CD4-positive, CD25-positive, alpha-beta regulatory T cell (primary cell): ENCODE results near the gene IYD. TPM values are rescaled to one million over a fixed set of nuclear protein-coding genes. Genes with fewer than 3 reads are reported as not detected.

ENCODE experiments used
- ATAC-seq, 2 donors: fragments of 150-1000 bp; cut with Tn5 transposase; one replicate each; pipeline ENCODE4 v1.10.0; 2021; ENCODE audit warnings: low read depth in 2 of 2, moderate number of reproducible peaks in 2 of 2, moderate library complexity in 1 of 2
- DNase-seq, 3 donors: peaks; one replicate each; pipeline versions ENCODE4 v3.0.0 to v3.0.0-alpha.2; 2012 to 2022; ENCODE audit warnings: mixed read lengths in 1 of 3
- H3K27ac ChIP-seq: one replicate; pipeline ENCODE4 v1.7.0; 2013; ENCODE audit warnings: mild to moderate bottlenecking, low read length; ENCODE audit not compliant: insufficient read depth, poor library complexity, severe bottlenecking
- H3K27me3 ChIP-seq: one replicate; pipeline ENCODE4 v1.7.0; 2013; ENCODE audit warnings: low read length; ENCODE audit not compliant: control insufficient read depth, insufficient read depth
- H3K36me3 ChIP-seq: one replicate; pipeline ENCODE4 v1.7.0; 2013; ENCODE audit warnings: mild to moderate bottlenecking, low read length, moderate library complexity; ENCODE audit not compliant: control insufficient read depth, insufficient read depth
- H3K4me1 ChIP-seq: 2 replicates; pipeline ENCODE4 v1.7.0; 2013; ENCODE audit warnings: mild to moderate bottlenecking, low read length; ENCODE audit not compliant: insufficient read depth, control insufficient read depth, poor library complexity, severe bottlenecking
- H3K4me3 ChIP-seq: one replicate; pipeline ENCODE4 v1.7.0; 2013; ENCODE audit warnings: low read depth, mild to moderate bottlenecking, low read length, moderate library complexity
- H3K9me3 ChIP-seq, 2 experiments: 1 replicate in 1 of 2; 2 replicates in 1 of 2; pipeline ENCODE4 v1.7.0; 2013; ENCODE audit warnings: low read length in 2 of 2, mild to moderate bottlenecking in 1 of 2, moderate library complexity in 1 of 2; ENCODE audit not compliant: control insufficient read depth in 2 of 2
- H3K27ac Mint-ChIP-seq, 3 donors: one replicate each; pipeline ENCODE4 v1.8.0; 2020 to 2022; ENCODE audit warnings: mild to moderate bottlenecking in 3 of 3, mixed read lengths in 3 of 3, moderate library complexity in 2 of 3
- H3K27me3 Mint-ChIP-seq: one replicate; pipeline ENCODE4 v1.8.0; 2022; ENCODE audit warnings: mild to moderate bottlenecking, mixed read lengths
- H3K36me3 Mint-ChIP-seq: one replicate; pipeline ENCODE4 v1.8.0; 2020; ENCODE audit warnings: mixed read lengths
- H3K4me1 Mint-ChIP-seq, 4 donors: one replicate each; pipeline ENCODE4 v1.8.0; 2020 to 2022; ENCODE audit warnings: mixed read lengths in 4 of 4, mild to moderate bottlenecking in 1 of 4
- H3K4me3 Mint-ChIP-seq, 4 donors: one replicate each; pipeline ENCODE4 v1.8.0; 2020 to 2022; ENCODE audit warnings: mild to moderate bottlenecking in 4 of 4, mixed read lengths in 4 of 4, moderate library complexity in 3 of 4
- H3K9me3 Mint-ChIP-seq, 7 donors: one replicate each; pipeline ENCODE4 v1.8.0; 2020 to 2022; ENCODE audit warnings: mixed read lengths in 7 of 7, mild to moderate bottlenecking in 3 of 7, moderate library complexity in 2 of 7
- polyA plus RNA-seq, 4 donors: library from polyadenylated mRNA; unstranded; fragments of 300-500 nt; fragmentation: Illumina TruSeq; gene quantifications; one replicate each; pipeline ENCODE4 v1.2.3, GENCODE V29; 2021
- total RNA-seq: library from RNA; stranded (reverse); gene quantifications from one replicate; pipeline ENCODE4 v1.2.3, GENCODE V29; 2022

The IYD gene
- total and polyA plus RNA-seq, 5 donors from 2014 or later, result not detected

GRCh38 chr6:150413781-150414281, 45.0 kb downstream of the IYD start:
- H3K27me3 Mint-ChIP-seq, result peaks cover 69% of the 10 kb centered on the region
- no peak overlapping the region for H3K27ac Mint-ChIP-seq
- DNase-seq, result no peak
- peaks cover 0 to 9% (median 4%) of the 10 kb centered on the region in 4 donors for H3K4me1 Mint-ChIP-seq
- no peak overlapping the region for H3K4me3 ChIP-seq
- peaks cover 0 to 6% (median 0%) of the 10 kb centered on the region in 7 donors for H3K9me3 Mint-ChIP-seq
- H3K36me3 Mint-ChIP-seq, result no peaks in the 10 kb centered on the region
- H3K36me3 ChIP-seq, result no peaks in the 10 kb centered on the region
- H3K27ac ChIP-seq, result no peak overlapping the region
- H3K4me1 ChIP-seq, result no peaks in the 10 kb centered on the region
- no peaks in the 10 kb centered on the region for H3K9me3 ChIP-seq
- no peak overlapping the region for H3K4me3 Mint-ChIP-seq
- H3K27me3 ChIP-seq, result peaks cover 26% of the 10 kb centered on the region
- ATAC-seq, result no peak

GRCh38 chr6:150416128-150416527, 47.3 kb downstream of the IYD start:
- ATAC-seq (no peak), DNase-seq (no peak)
- H3K9me3 ChIP-seq, result no peaks in the 10 kb centered on the region
- Mint-ChIP-seq H3K4me1 (peaks cover 0 to 13% (median 5%) of the 10 kb centered on the region in 4 donors), H3K36me3 (no peaks in the 10 kb centered on the region), H3K9me3 (peaks cover 0 to 6% (median 0%) of the 10 kb centered on the region in 7 donors), H3K27ac (no peak overlapping the region), H3K4me3 (no peak overlapping the region), H3K27me3 (peaks cover 54% of the 10 kb centered on the region)
- H3K4me1 ChIP-seq, result no peaks in the 10 kb centered on the region
- peaks cover 18% of the 10 kb centered on the region for H3K27me3 ChIP-seq
- no peaks in the 10 kb centered on the region for H3K36me3 ChIP-seq
- no peak overlapping the region for H3K4me3 ChIP-seq
- no peak overlapping the region for H3K27ac ChIP-seq

- Mint-ChIP-seq H3K4me1 (peaks cover 0 to 13% (median 5%) of the 10 kb centered on the region in 4 donors), H3K4me3 (no peak overlapping the region), H3K36me3 (no peaks in the 10 kb centered on the region), H3K27ac (no peak overlapping the region), H3K27me3 (peaks cover 46% of the 10 kb centered on the region), H3K9me3 (peaks cover 0 to 6% (median 0%) of the 10 kb centered on the region in 7 donors)
- DNase-seq (no peak), ATAC-seq (no peak)
- Histone ChIP-seq H3K4me1 (no peaks in the 10 kb centered on the region), H3K4me3 (no peak overlapping the region), H3K36me3 (no peaks in the 10 kb centered on the region), H3K27me3 (peaks cover 15% of the 10 kb centered on the region), H3K9me3 (no peaks in the 10 kb centered on the region), H3K27ac (no peak overlapping the region)
These were observed 48.4 kb downstream of the IYD start for GRCh38 chr6:150417250-150417649.

- peak in 1 of 2 donors; percentile 57 for ATAC-seq
- Mint-ChIP-seq H3K9me3 (peaks cover 0 to 6% (median 0%) of the 10 kb centered on the region in 7 donors), H3K36me3 (no peaks in the 10 kb centered on the region), H3K4me3 (peak overlapping the region; percentile 46 to 93 (median 70)), H3K4me1 (peaks cover 0 to 13% (median 5%) of the 10 kb centered on the region in 4 donors), H3K27ac (peak overlapping the region in 2 of 3 donors; percentile 2 to 17), H3K27me3 (peaks cover 40% of the 10 kb centered on the region)
- Histone ChIP-seq H3K4me3 (peak overlapping the region; percentile 83), H3K4me1 (no peaks in the 10 kb centered on the region), H3K27ac (no peak overlapping the region), H3K36me3 (no peaks in the 10 kb centered on the region), H3K27me3 (peaks cover 11% of the 10 kb centered on the region), H3K9me3 (no peaks in the 10 kb centered on the region)
- peak in 2 of 3 donors; percentile 45 to 63 for DNase-seq
These were observed 49.4 kb downstream of the IYD start for GRCh38 chr6:150417899-150418826.

GRCh38 chr6:150418827-150419594, 50.2 kb downstream of the IYD start:
- Mint-ChIP-seq H3K27me3 (peaks cover 34% of the 10 kb centered on the region), H3K4me1 (peaks cover 0 to 13% (median 5%) of the 10 kb centered on the region in 4 donors), H3K9me3 (peaks cover 0 to 6% (median 0%) of the 10 kb centered on the region in 7 donors), H3K36me3 (no peaks in the 10 kb centered on the region), H3K4me3 (peak overlapping the region; percentile 46 to 93 (median 70)), H3K27ac (peak overlapping the region in 1 of 3 donors; percentile 2)
- no peaks in the 10 kb centered on the region for H3K36me3 ChIP-seq
- no peaks in the 10 kb centered on the region for H3K4me1 ChIP-seq
- DNase-seq, result peak in 2 of 3 donors; percentile 38 to 52
- ATAC-seq, result peak in 1 of 2 donors; percentile 56
- H3K27me3 ChIP-seq, result peaks cover 11% of the 10 kb centered on the region
- H3K27ac ChIP-seq, result no peak overlapping the region
- H3K4me3 ChIP-seq, result peak overlapping the region; percentile 83
- no peaks in the 10 kb centered on the region for H3K9me3 ChIP-seq

- H3K9me3 ChIP-seq, result no peaks in the 10 kb centered on the region
- no peaks in the 10 kb centered on the region for H3K4me1 ChIP-seq
- ATAC-seq, result no peak
- peaks cover 23% of the 10 kb centered on the region for H3K27me3 Mint-ChIP-seq
- H3K36me3 Mint-ChIP-seq, result no peaks in the 10 kb centered on the region
- peaks cover 0 to 6% (median 0%) of the 10 kb centered on the region in 7 donors for H3K9me3 Mint-ChIP-seq
- peaks cover 5% of the 10 kb centered on the region for H3K27me3 ChIP-seq
- H3K27ac Mint-ChIP-seq, result no peak overlapping the region
- H3K4me3 ChIP-seq, result no peak overlapping the region
- H3K4me3 Mint-ChIP-seq, result no peak overlapping the region
- H3K27ac ChIP-seq, result no peak overlapping the region
- DNase-seq, result no peak
- H3K4me1 Mint-ChIP-seq, result peaks cover 0 to 13% (median 5%) of the 10 kb centered on the region in 4 donors
- H3K36me3 ChIP-seq, result no peaks in the 10 kb centered on the region
These were observed 51.6 kb downstream of the IYD start for GRCh38 chr6:150420428-150420827.

GRCh38 chr6:150420926-150421325, 52.1 kb downstream of the IYD start:
- peaks cover 0 to 13% (median 5%) of the 10 kb centered on the region in 4 donors for H3K4me1 Mint-ChIP-seq
- no peak overlapping the region for H3K4me3 Mint-ChIP-seq
- H3K36me3 Mint-ChIP-seq, result no peaks in the 10 kb centered on the region
- peaks cover 0 to 6% (median 0%) of the 10 kb centered on the region in 7 donors for H3K9me3 Mint-ChIP-seq
- peaks cover 22% of the 10 kb centered on the region for H3K27me3 Mint-ChIP-seq
- H3K9me3 ChIP-seq, result no peaks in the 10 kb centered on the region
- H3K4me3 ChIP-seq, result no peak overlapping the region
- H3K27ac ChIP-seq, result no peak overlapping the region
- H3K27ac Mint-ChIP-seq, result no peak overlapping the region
- ATAC-seq (no peak), DNase-seq (no peak)
- H3K4me1 ChIP-seq, result no peaks in the 10 kb centered on the region
- peaks cover 3% of the 10 kb centered on the region for H3K27me3 ChIP-seq
- no peaks in the 10 kb centered on the region for H3K36me3 ChIP-seq
